DND-41 (cell line): Measurements from ENCODE around the gene CHD9.

Source experiments
- EZH2 ChIP-seq: IDR thresholded peaks from 3 replicates; pipeline ENCODE4 v1.6.1; 2012; ENCODE audit warnings: borderline replicate concordance, low read depth, mild to moderate bottlenecking, moderate library complexity, low read length, inconsistent platforms; ENCODE audit not compliant: severe bottlenecking
- TF ChIP-seq, protein P1 (sequence below): IDR thresholded peaks from 2 replicates; pipeline ENCODE4 v1.5.1; 2012; ENCODE audit warnings: borderline replicate concordance, low read length, moderate library complexity, mild to moderate bottlenecking; ENCODE audit not compliant: poor library complexity, severe bottlenecking; ENCODE audit errors: extremely low read depth

- TF ChIP-seq, protein P1, sequence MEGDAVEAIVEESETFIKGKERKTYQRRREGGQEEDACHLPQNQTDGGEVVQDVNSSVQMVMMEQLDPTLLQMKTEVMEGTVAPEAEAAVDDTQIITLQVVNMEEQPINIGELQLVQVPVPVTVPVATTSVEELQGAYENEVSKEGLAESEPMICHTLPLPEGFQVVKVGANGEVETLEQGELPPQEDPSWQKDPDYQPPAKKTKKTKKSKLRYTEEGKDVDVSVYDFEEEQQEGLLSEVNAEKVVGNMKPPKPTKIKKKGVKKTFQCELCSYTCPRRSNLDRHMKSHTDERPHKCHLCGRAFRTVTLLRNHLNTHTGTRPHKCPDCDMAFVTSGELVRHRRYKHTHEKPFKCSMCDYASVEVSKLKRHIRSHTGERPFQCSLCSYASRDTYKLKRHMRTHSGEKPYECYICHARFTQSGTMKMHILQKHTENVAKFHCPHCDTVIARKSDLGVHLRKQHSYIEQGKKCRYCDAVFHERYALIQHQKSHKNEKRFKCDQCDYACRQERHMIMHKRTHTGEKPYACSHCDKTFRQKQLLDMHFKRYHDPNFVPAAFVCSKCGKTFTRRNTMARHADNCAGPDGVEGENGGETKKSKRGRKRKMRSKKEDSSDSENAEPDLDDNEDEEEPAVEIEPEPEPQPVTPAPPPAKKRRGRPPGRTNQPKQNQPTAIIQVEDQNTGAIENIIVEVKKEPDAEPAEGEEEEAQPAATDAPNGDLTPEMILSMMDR = no peak
- TF ChIP-seq EZH2 = no peak
Observed at GRCh38 chr16:53309457-53309856, 254.7 kb downstream of the CHD9 start.
